HG03045 (cell line): ENCODE data around the gene UBA52.

Source experiments
- ATAC-seq: cut with Tn5 transposase; IDR thresholded peaks from one replicate; pipeline ENCODE4 v1.9.1; 2021; ENCODE audit warnings: mild to moderate bottlenecking, moderate library complexity; ENCODE audit not compliant: unreplicated experiment

UBA52 gene

DNA sequence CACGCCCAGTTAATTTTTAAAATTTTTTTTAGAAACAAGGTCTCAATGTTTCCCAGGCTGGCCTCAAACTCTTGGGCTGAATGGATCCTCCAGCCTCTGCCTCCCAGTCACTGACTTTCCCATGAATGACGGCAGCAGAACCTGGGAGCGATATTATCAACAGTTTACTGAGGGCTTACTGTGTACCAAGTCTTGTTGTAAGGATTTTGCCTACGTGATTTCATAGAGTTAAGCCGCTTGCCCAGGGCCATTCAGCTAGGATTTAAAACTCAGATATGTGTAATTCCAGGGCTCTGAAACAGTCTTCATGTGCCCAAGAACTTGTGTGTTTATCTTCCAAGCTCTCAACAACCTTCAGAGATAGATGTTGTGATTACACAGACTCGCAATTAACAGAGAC lies 20.0 kb upstream of the UBA52 start:
- ATAC-seq = no peak

DNA sequence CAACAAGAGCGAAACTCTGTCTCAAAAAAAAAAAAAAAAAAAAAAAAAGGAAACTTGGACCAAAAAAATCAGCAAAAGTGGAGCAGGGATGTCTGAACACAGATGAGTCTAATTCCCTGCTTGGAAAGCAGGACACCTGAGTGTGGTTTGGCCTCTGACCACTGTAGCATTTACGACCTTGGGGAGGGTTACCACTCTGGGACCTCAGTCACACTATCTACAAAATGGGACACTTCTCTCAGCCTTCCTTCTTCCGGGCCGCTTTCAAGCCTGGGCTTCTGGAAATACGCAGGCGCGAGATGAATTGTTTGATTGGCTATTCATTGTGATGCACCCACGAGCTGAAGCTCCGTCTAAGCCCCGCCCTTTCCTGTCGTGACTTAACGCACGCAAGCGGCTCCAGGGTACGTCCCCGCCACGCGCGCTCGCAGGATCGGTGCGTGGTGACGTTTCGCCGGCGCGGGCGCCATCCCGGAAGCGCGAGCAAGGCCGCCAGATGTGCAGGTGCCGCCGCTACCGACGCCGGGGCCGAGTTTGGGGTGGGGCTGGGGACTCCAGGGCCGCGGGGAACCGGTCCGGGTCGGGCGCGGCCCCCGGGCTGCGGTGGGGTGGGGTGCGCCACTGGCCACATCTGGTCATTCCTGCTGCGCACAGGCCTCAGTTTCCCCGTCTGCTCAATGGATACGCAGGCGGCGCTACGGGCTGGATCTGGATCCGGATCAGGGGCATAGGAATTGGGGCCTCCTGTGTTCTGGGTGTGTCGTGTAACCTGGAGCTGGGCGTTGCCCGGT lies 14.1 kb upstream of the UBA52 start, which contains the start of gene KXD1:
Gene KXD1 (plus strand): TSS at position 460 of the 791 bp plus-strand sequence. CDS start 4,187 bp downstream, outside the sequence.
- peak; percentile 87 for ATAC-seq

DNA sequence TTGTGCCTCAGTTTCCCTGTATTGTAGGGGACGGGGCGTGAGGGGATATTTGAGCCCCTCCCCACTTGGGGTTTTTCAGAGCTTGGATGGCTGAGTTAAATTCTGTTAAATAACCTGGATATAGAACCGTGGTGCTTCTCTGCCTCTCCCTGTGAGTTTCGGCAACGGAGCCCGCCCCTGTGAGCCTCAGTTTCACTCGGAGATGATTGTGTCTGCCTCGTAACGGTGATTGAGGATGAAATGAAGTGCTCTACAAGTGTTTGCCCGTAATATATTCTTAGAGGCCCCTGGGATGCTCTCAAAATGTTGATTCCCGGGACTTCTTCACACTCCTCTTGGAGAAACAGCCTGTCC lies 13.5 kb upstream of the UBA52 start:
- ATAC-seq = no peak

DNA sequence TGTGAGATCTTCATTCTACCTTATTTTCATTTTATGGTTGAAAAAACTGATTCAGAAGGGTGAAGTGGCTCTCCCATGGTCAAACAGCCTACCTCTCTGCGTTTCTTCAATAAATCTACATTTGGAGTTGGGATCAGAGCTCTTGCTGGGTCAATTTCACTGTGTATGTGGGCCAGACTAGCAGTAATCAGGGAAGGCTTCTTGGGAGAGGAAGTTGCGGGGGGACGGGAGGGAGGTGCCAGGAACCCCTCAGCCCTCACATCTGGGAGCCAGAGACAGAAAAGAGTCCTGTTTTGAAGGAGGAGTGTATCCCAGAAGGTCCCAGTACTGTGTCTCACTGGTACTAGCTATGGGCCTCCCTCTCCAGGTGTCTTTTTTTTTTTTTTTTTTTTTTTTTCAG lies 13.1 kb upstream of the UBA52 start:
- no peak for ATAC-seq

DNA sequence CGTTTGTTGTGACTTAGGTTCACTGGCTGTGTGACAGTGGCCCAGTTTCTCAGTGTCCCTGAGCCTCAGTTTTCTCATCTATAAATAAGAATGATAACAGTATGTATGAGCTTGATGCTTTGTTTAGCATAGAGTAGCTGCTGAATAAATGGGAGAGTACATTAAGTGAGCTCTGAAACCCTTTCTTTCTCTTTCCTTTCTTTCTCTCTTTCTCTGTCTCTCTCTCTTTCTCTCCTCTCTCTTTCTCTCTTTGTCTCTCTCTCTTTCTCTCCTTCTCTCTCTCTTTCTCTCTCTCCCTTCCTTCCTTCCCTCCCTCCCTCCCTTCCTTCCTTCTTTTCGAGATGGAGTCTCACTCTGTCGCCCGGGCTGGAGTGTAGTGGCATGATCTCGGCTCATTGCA lies 12.0 kb upstream of the UBA52 start:
- ATAC-seq = no peak

DNA sequence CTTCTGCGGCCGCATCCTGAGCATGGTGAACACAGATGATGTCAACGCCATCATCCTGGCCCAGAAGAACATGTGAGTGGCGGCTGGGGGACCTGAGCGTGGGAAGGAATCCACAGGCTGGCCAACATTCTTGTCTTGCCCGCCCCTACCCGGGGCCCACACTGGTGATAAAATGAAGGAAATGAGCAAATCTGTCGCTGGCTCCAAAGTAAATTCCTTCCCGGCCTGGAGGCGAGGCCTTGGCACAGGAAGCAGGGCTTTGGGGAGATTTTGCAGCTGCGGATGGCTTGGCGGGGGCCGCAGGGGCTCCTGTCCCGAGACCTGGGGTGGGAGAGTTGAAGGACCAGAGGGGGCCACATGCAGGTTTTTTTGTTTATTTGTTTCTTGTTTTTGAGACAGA lies 9.6 kb upstream of the UBA52 start:
- ATAC-seq = no peak

DNA sequence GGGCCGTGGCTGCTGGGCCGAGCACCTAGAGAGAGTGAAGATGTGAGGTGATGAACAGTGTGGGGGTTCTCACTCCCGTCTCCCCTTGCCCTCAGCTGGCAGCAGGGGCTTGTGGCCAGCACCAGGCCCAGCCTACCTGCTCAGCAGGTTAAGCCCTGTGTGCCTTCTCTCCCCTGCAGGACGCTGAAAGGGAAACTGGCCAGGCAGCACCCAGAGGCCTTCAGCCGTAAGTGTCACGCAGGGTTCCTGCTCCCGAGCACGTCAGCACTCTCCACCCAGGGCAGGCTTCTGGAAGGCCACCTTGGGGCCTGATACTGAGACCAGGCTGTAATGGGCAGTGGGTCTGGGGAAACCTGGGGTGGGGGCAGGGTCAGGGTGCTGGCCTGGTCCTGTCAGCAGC lies 4.7 kb upstream of the UBA52 start:
- ATAC-seq = no peak

DNA sequence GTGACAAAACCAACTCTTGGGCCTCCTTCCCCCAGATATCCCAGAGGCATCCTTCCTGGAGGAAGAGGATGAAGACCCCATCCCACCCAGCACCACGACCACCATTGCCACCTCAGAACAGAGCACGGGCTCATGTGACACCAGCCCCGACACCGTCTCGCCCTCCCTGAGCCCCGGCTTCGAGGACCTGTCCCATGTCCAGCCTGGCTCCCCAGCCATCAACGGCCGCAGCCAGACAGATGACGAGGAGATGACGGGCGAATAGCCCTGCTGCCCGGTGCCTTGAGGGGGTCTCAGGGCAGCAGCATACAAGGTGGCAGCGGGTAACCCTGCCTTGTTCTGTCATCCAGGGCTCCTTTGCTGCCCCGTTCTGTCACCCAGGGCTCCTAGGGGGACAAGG lies 3.3 kb upstream of the UBA52 start:
- no peak for ATAC-seq

DNA sequence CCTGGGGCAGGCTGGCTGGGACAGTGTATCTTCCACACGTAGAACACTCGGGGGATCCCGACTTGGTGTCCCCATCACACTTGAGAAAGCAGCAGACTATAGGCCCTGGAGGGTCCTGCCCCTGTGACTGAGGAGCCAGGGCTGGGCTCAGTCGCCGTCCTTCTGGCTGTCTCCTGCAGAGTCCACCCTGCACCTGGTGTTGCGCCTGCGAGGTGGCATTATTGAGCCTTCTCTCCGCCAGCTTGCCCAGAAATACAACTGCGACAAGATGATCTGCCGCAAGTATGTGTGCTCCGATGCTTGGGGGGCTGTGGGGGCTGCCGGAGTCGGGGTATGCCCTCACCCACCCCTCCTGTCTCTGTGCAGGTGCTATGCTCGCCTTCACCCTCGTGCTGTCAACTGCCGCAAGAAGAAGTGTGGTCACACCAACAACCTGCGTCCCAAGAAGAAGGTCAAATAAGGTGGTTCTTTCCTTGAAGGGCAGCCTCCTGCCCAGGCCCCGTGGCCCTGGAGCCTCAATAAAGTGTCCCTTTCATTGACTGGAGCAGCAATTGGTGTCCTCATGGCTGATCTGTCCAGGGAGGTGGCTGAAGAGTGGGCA lies 3.1 kb downstream of the UBA52 start:
- no peak for ATAC-seq

DNA sequence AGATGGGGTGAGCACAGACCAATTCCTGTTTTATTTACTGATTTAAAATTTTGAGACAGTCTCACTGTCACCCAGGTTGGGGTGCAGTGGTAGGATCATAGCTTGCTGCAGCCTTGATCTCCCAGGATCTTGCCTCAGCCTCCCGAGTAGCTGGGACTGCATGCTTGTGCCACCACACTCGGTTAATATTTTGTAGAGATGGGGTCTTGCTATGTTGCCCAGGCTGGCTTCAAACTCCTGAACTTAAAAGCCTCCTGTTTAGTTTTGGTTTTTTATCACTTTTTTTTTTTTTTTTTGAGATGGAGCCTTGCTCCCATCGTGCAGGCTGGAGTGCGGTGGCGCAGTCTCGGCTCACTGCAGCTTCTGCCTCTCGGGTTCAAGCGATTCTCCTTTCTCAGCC lies 4.7 kb downstream of the UBA52 start:
- ATAC-seq = no peak

DNA sequence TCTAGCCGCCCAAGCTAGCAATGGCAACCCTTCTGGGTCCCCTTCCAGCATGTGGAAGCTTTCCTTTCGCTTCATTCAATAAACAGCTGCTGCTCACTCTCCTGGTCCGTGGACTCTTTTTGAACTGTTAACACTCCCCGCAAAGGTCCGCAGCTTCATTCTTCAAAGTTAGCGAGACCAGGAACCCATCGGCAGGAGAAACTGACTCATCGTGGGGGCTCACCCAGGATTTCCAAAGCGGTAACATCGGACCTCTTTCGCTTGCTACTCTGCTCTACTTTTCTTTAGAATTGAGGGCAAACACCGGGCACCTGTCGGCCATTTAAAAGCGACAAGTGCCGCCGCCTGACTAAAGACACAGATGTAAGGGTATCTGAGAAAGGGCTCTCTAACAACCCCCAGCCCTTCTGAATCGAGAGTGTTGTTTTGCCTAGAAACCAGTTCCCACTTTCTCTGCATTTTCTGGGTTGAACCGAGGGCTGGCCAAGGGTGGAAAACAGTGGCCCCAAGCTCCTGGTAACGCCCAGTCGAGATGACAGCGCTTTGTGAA lies 5.8 kb downstream of the UBA52 start:
- no peak for ATAC-seq

DNA sequence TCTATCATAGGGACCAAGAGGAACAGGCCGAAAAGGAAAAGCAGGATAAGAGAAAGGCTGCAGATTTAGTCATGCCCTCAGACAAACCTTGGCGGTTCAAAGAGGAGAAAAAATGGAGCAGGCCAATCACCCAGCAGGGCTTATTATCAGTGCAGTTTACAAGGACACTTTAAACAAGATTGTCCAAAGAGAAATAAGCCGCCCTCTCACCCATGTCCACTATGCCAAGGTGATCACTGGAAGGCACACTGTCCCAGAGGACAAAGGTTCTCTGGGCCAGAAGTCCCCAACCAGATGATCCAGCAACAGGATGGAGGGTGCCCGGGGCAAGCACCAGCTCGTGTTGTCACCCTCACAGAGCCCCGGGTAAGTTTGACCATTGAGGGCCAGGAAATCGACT lies 8.7 kb downstream of the UBA52 start:
- ATAC-seq = no peak

DNA sequence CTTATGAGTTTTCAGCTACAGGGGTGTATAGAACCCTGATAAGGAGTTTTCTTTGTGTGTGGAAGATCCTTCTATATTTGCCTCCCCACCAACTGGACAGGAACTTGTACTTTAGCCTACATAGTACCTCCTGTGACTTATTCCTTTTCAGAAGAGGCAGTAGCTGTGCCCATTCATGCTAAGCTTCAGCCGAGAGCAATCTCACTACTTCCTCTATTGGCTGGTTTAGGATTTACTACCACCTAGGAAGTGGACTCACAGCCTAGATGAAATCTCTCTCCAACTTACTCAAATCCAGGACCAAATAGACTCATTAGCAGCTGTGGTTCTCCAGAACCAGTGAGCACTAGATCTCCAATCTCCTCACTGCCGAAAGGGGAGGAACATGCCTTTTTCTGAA lies 14.6 kb downstream of the UBA52 start:
- no peak for ATAC-seq

DNA sequence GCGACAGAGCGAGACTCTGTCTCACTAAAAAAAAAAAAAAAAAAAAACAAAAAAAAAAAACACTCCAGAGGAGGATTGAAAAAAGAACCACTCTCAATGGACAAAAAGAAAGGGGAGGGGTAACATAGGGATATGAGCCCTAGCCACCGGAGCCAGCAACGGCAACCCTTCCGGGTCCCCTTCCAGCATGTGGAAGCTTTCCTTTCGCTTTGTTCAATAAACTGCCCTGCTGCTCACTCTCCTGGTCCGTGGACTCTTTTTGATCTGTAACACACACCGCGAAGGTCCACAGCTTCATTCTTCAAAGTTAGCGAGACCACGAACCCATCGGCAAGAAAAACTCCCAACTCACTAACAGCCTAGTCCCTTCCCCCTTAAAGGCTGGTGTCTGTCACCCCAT lies 15.9 kb downstream of the UBA52 start:
- ATAC-seq = no peak

DNA sequence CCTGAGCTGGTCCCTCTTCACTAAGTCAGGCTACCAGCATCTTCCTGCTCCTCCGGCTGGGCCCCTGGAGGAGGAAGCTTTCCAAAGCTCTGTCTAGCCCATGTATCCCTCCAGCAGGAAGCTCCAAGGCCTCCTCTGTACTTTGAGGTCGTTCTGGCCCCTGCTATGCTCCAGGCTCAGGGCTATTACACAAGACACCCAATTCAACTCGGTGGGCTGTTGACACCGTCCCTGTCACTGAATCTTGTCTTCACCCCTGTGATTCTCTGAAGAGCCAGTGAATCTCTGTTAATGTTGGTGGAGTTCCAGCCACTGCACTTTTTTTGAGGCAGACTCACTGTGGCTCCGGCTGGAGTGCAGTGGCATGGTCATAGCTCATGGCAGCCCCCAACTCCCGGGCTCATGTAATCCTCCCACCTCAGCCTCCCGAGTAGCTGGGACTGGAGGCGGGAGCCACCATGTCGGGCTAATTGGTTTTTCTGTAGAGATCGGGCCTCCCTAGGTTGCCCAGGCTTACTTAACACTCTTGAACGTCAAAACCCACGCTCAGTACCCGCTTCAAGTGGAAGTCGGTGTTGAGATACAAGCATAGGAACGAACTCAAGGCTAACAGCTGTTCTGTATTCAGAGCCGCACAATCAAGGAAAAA lies 16.4 kb downstream of the UBA52 start:
- no peak for ATAC-seq

DNA sequence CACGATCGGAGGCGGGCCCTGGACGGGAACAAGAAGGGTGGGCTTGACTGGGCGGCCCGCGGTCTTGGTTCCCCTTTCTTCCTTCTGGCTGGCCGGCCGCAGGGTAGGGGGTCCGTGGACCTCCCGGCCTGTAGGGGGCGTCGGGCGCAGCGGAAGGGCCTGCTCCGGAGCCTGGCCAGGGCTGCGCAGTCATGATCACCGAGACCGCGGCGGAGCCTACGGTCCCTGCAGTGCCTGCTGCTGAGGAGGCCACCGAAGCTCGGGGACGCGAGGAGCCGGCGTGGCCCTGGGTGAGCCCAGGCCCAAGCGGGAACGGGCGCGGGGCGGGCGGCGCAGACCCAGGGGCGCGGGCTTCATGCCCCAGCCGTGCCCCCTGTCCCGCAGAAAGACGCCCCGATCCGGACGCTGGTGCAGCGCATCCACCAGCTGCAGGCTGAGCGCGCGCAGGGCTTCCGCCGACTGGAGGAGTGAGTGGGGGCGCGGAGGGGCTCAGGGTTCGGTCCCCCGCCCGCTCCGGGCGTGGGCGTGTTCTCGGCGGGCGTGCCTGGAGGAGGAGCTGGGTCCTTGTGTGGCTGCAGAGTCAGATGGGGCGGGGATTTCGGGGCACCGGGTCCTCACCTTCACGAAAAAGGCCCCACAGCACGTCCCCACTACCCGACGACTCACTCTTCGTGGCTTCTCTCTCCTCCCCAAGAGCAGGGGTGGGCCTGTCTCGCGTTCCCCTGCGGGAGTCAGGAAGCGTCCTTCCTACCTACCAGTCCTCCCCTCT lies 17.1 kb downstream of the UBA52 start, which contains the start of gene REX1BD:
Gene REX1BD (plus strand): TSS at position 188 of the 769 bp plus-strand sequence. CDS start 4 bp downstream, at position 192.
- ATAC-seq = peak; percentile 81

DNA sequence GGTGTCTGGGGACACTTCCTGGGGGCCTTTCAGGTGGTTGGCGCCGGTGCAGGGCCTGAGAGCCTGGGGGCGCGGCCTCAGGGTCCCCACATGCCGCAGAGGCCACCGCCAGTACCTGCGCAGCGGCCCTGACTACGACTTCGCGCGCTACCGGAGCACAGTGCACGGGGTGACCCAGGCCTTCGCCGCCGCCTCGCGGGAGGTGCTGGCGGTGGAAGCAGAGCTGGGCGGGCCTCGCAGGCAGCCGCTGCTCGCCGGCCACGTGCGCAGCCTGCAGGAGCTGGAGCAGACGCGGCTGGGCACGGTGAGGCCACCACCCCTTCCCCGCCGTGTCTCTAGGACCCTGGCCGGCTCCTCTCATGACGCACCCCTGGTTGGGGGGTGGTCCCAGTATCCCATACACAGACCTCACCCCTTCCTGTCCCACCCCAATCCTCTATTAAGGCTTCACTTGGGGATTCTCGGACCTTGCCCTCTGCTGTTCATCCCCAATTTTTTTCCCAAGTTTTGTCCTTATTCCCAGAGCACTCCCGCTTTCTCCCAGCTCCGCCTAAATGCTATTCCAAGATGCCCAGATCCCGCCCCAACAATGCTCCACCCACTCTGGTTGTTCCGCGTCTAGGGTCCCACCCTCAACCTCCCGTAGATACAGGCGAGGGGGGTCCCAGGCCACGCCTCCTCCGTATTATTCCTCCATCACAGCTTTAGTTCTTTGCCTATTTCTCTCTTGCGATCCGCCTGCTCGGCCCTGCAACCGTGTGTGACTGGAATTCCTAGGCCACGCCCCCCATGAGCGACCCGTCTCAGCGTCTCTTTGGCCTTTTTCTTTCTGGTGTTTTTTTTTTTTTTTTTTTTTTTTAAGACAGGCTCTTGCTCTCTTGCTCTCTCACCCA lies 18.0 kb downstream of the UBA52 start:
- peak; percentile 12 for ATAC-seq

DNA sequence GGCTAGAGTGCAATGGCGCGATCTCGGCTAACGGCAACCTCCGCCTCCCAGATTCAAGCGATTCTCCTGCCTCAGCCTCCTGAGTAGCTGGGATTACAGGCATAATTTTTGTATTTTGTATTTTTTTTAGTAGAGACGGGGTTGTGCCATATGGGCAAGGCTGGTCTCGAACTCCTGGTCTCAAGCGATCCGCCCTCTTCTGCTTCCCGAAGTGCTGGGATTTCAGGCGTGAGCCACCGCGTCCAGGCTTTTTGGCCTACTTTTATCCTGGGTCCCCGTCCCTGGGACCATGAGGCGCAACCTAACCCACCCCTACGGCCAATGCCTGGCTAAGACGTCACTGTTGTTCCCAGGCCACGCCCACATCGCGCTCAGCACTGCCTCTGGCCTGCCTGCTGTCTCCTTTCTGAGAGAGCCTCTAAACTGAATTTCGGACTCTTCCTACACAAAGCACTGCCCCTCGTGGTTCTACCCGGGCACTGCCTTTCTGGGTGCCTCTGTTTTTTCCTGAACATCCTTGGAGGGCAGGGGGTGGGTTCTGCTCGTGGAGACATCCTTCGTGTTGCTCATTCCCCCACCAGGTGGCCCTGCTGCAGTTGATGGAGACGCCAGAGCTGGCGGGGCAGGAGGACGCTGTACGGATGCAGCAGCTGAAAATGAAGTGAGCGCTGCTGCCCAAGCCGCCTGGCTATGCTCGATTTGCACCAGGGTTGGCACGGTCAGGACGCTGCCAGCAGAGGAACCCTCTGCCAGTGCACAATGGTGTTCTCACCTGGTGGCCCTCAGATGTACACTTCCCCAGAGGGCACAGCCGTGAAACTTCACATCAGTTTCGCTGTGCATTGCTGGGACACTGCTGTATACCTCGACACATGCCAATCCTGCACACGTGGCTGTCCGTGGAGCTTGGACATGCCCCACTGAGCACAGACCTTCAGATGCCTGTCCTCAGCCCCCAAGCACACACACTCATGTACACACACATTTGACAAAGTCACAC lies 18.9 kb downstream of the UBA52 start:
- no peak for ATAC-seq
